Heart left ventricle (tissue), 13 donors: ENCODE measurements around the gene RBMS2.

Source experiments
- POLR2A ChIP-seq, 2 donors: fragments of 450-650 bp; IDR thresholded peaks; one replicate each; pipeline ENCODE4 v1.6.1; 2017; ENCODE audit warnings: antibody characterized with exemption in 2 of 2, mild to moderate bottlenecking in 2 of 2, moderate library complexity in 2 of 2
- TF ChIP-seq, protein P1 (sequence below), 12 donors: fragments of 200-600 bp; sonication (generic) in 4 of 12; IDR thresholded peaks; one replicate each; pipeline versions ENCODE4 v1.5.0 to v1.8.0; 2018 to 2022; ENCODE audit warnings: antibody characterized with exemption in 12 of 12, mild to moderate bottlenecking in 5 of 12
- donor health status: ischemic (EF 13 %, LVEDD 7.1; RV severe dilation, severe dysfunction).
- donor health status: DM: no; HTN: yes; CAD: no.
- donor health status: DM: no; HTN: no; CAD: no.
- donor health status: ischemic (EF 25% LVEDD 6.9; RV normal size, moderate dysfunction).
- donor health status: ischemic (EF 25% LVEDD 5.7; RV mildly dilated, moderate dysfunction).
- donor health status: ischemic (EF 35%, LVEDD 5.7; RV mildly dilated, moderate dysfunction).
- donor health status: nonischemic (EF 11% LVEDD 7.7; RV severe dilation, severe dysfunction).
- donor health status: DM: yes; HTN: yes; CAD: no.
- donor health status: PGD.
- donor health status: ischemic (EF 29% LVEDD 5.4; RV normal size, mild dysfunction).
- donor health status: nonischemic (EF 23%, LVEDD 6.1; RV moderate dilation, normal function).

DNA sequence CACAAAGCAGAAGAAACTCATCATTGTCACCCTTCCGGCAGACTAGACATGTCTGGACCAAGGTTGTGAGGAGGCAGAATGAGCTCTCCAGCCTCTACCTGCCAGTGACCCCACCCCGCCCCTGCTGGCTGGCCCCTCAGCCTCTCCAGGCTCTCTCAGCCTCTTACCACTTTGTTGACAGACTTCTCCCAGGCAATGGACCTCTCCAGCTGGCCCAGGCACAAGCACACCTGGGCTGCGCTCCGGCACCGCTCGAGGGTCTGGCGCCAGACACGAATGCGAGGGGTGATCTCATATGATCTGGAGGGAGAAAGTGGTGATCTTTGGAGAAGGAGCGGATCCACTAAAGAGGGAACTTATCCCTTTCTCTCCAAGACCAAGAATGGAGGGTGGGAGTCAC lies 78.2 kb downstream of the RBMS2 start:
- TF ChIP-seq, protein P1, sequence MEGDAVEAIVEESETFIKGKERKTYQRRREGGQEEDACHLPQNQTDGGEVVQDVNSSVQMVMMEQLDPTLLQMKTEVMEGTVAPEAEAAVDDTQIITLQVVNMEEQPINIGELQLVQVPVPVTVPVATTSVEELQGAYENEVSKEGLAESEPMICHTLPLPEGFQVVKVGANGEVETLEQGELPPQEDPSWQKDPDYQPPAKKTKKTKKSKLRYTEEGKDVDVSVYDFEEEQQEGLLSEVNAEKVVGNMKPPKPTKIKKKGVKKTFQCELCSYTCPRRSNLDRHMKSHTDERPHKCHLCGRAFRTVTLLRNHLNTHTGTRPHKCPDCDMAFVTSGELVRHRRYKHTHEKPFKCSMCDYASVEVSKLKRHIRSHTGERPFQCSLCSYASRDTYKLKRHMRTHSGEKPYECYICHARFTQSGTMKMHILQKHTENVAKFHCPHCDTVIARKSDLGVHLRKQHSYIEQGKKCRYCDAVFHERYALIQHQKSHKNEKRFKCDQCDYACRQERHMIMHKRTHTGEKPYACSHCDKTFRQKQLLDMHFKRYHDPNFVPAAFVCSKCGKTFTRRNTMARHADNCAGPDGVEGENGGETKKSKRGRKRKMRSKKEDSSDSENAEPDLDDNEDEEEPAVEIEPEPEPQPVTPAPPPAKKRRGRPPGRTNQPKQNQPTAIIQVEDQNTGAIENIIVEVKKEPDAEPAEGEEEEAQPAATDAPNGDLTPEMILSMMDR (IDR thresholded peaks at IDR 0.05): no peak
- no peak for TF ChIP-seq POLR2A (IDR thresholded peaks at IDR 0.05)
